Right lung (tissue), 5 donors: ENCODE measurements around the gene NAA20. TPM values are rescaled to one million over a fixed set of nuclear protein-coding genes. Genes with fewer than 3 reads are reported as not detected.

Experiments used
- DNase-seq, 2 donors: peaks; one replicate each; pipeline ENCODE4 v3.0.0-alpha.2; 2013
- polyA plus RNA-seq, 5 donors: library from polyadenylated mRNA; unstranded; fragments of 120-200 nt; gene quantifications; one replicate each; pipeline versions ENCODE4 v1.2.1 to v1.2.3, GENCODE V29; 2013; ENCODE audit warnings: inconsistent platforms in 1 of 5, low replicate concordance in 1 of 5; ENCODE audit not compliant: insufficient read length in 5 of 5, insufficient read depth in 1 of 5

NAA20 gene
- polyA plus RNA-seq, 5 donors: 64.7 to 78.6 (median 67.2) TPM

DNA sequence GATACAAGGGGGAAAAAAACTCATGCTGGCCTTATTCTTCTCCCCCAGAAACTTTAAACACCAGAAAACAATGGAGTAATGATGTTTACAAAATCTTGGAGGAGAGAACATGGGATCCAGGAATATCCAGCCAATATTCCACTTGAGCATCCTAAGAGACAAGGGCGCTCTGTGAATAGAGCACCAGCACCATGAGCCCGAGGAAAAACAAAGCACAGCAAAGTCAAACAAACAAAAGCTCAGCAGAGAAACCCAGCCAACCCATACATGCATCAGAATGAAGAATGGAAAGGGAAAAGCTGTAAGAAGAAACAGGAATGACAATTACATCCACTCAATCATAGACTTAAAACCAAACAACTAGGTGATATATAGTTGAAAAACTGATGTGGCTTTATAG is 4.6 kb upstream of the NAA20 start:
- DNase-seq: no peak

DNA sequence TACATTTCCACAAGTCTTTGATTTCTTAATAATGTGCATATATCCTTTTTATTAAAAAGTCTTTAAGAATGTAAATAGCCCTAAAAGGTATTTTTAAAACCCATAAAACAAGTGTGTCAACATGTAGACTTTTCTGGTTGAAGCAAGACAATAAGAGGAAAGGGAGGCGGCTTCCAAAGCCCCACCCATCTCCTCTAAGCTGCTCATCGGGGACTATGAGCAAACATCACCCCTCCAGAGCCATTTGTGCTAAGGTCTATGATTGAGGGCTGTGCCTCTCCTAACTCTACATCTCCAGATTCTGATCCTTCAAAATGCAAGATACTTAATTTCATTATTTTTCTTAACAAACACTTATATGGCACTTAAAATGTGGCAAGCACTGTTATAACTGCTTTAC is 2.5 kb upstream of the NAA20 start:
- DNase-seq: no peak

DNA sequence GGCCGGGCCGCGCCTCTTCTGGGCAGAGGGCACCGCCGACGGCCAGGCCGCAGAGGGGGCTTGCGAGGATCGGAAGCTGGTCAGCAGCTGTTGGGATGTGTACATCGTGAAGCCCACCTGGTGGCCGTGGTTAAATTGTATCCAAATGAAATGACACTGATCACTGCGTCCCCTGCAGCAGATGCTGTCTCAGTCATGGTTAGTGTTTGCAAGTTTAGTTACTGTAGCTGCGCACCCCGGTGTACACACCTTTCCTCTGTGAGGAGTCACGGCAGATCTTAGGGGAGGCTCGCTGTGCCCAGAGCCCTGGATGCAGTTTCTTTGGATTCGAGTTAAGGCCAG is 653 bp downstream of the NAA20 start:
- DNase-seq: no peak

DNA sequence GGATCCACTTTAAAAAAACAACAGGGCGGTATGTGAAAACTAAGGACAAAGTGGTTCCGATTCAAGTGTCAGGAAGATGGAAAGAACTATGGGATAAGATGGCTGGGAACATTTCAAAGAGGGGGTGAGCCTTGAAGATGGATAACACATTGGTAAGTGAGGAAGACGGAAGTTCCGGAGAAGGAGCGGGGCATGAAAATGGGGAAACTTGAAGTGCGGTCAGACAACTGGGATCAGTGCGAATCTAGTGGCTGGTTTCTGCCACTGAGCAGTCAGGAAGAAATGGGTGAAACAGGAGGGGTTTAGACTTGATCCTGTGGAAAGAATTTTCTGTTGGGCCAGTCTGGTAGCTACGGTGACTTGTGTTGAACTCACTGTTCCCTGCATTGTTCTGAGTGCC is 1.2 kb downstream of the NAA20 start:
- no peak for DNase-seq

DNA sequence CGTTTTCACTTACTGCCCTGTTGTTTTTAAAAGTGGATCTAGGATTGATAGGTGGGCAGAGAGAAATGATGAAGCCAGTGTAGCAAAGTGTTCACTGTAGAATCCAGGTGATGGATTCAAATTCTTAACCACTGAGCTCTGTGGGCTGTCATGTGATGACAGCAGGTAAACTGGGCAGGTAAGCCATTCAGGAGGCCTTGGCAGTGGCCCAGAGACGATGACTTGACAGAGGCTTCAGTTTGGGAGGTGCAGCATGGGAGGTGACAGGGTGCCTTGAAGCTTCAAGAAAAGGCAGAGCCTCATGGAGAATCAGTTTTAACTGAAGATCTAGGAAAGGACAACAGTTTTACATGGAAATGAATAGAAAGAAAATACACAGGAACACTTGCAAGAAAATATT is 2.0 kb downstream of the NAA20 start:
- no peak for DNase-seq

DNA sequence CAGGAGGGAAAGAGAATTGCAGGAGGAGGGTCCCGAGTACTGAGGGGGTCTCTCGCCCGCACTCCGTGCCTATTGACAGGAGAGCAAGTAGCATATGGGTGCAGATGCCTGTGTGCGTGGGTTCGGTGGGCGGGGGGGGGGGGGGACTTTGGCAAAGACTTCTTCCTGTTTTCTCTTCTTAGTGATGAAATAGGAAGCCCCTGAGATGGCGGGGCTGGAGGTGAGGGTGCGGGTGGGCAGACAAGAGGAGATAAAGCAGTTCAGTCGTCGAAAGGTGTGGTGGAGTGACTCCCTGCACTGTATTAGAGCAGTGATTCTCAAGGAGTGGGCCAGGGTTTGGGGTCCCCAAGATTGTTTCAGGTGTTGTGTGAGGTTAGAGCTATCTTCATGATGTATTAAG is 3.7 kb downstream of the NAA20 start:
- DNase-seq: no peak

DNA sequence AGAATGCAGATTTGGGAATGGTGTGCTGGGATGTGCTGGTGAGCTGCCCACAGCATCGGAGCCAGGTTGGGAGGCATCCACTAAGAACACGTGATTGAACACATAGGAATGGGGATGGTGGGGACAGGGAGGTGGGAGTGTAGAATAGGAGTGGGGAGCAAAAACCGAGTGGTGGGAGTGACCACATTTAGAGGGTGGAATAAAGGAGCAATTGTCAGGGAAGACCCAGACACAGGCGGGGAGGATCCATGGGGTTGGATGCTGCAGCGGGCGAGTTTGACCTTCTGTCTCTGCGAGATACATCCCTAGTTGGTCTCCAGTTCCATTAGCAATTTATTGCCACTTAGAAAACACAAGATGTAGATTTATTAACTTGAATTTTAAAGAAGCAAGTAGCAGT is 4.7 kb downstream of the NAA20 start:
- DNase-seq: no peak

DNA sequence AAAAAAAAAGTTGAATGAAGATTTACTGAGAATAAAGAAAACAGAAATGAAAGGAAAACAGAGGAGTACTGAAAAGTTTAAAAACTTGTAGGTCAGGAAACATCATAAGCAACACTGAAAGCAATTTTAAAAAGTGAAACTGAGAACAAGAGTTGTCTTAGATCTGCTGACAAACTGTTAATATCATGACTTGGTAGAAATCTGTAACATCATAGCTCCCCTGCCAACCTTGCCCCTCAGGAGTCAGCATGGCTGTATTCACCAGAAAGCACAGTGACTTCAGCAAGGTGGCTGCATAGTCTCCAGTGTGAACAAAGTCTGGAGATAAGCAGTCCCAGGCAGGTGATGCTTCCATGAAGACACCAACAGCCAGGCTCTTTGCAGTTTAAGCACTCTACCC is 5.3 kb downstream of the NAA20 start:
- no peak for DNase-seq

DNA sequence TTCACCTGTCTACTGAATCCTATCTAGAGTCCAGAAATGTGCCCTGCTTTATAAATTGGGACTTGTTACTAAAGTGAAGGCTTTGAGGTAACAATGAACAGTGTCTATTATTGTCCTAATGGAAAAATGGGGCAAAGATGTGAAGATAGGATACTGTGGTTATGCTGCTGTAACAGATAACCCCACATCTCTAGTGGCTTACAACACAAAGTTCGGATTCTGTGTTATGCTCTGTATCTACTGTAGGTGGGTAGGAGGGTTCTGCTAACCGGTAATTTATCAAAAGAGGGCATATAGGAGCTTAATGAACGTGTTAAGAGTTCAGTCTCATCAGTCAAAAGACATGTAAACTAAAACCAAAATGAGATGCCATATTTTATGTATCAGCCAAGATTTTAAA is 6.2 kb downstream of the NAA20 start:
- no peak for DNase-seq

DNA sequence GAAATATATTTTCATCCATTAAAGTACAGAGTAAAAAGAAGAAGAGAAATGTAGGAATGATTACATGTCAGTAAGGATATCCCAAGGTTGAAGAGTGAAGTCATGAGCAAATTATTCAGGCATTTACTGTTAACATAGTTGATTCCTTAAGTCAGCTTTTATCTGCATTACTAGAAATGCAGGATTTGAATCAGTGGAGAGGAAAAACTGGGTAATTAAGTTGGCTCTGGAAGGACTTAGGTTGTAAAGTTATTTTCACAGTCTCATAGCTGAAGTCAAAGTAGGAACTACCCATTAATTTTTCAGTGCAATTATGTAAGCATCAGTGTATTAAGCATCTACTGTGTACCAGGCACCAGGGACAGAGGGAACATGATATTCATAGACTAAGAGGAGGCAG is 7.8 kb downstream of the NAA20 start:
- DNase-seq: no peak

DNA sequence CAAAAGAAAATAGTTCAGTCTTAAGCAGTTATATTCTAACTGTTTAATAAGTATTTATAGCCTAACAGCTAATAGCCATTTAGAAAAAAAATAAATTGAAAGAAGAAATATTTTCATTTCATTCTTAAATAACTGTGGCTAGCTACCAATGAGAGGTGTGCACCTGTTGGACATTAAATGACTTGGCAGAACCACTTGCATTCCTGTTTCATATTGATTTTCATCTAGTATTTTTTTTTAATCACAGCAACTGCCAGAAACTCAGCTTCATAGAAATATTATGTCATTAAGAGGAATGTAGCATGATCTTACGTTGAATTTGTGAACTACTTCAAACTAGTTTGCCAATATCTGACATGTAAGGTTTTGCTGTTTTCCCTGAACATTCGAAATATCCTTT is 10.1 kb downstream of the NAA20 start:
- DNase-seq: no peak

DNA sequence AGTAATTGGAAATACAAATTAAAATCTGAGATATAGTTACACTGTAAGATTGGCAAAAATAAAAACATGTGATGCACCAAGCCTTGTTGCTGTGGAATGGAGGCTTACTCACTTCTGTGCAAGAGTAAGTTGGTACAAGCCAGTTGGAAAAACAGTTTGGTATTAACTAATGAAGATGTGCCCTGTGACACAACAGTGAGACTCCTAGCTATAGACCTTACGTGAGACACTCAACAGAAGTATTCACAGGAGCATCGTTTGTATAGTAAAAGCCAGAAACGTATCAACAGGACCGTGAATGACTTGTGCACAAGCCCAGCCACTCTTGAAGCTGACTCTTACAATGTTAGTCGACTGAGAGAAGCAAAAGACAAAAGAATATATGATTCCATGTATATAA is 14.6 kb downstream of the NAA20 start:
- DNase-seq: no peak

DNA sequence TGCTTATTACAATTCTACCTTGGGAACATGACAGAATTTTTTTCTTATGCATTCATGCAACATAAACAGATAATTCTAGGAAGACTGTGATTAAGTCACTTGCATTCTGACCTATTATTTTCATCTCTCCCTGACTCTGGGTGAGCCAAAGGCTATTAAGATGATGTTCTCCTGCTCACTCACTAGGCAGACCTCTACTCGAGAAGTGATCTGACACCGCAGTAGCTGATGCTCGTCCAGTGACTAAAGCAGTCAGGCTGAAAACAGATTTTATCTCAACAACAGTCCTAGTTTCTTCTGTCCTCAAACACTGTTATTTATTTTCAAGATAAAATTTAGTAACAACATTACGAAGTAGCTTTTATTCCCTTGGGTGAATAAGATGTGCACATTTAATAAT is 17.3 kb downstream of the NAA20 start:
- DNase-seq: no peak

DNA sequence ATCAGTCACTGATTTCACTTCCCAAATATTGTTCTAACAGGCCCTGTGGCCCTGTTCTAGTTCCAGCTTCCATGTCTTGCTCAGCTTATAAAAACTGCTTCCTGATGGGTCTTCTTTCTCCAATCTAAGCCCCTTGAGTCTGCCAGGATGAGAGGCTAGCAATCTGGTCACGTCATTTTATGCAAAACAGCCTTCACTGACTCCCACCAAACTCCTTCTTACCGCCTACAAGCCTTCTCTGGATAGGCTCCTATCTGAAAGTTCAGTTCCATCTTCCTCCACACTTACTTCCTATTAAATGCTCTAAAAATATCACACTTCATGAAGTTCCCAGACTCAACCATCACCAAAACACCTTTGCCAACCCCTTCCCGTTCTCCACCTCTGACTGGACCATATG is 19.6 kb downstream of the NAA20 start:
- no peak for DNase-seq

DNA sequence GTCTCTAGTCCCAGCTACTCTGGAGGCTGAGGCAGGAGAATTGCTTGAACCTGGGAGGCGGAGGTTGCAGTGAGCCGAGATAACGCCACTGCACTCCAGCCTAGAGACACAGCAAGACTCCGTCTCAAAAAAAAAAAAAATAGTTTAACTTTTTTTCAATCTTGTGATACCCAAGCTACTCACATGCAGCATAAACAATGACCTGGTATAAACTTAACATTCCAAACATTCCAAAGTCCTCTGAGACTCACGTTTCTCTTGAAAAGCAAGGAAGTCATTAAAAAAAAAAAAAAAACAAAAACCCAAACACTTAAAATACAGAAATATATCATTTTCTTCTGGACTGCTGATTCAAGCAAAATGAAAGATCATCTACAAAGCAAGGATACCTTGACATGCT is 20.8 kb downstream of the NAA20 start:
- no peak for DNase-seq

DNA sequence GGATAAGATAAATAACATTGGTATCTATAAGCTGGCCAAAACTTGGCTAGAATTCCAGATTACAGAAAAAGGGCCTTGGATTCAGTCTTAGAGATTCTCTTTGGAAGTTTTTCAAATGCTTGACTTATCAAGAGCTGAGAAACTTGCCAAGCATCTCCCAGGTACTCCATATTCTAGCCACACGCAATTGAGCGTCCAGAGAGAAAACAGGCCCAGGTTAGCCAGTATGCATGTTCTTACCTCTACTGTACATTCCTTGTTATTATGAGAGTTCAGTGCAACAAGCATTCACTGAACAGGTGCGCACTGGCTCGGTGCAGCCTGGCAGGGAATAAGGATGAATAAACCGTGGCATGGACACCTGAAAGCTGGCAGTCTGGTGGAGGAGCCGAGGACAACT is 21.4 kb downstream of the NAA20 start:
- DNase-seq: no peak

DNA sequence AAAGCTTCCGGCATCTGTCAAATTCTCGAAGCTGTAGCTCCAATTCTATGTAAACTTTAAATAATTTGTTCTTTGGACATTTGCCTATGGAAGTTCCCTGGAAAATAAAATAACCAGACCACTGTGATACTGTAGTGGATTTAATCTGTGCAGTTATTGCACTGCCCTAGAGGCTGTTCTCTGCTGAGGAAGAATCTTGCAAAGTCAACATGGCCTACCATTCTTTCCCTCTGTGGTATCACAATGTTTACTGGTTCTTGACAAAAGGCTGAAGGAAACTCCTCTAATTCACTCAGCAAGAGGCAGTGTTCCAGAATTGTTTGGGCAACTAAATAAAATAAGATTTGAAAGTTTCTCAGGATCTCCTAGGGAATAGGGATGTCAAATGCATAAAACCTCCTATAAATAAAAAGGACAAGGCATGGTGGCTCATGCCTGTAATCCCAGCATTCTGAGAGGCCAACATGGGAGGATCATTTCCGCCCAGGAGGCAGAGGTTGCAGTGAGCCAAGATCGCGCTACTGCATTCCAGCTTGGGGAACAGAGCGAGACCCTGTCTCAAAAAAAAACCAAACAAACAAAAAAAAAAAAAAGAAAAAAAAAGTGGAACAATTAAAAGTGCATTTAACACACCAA is 22.7 kb downstream of the NAA20 start:
- no peak for DNase-seq

DNA sequence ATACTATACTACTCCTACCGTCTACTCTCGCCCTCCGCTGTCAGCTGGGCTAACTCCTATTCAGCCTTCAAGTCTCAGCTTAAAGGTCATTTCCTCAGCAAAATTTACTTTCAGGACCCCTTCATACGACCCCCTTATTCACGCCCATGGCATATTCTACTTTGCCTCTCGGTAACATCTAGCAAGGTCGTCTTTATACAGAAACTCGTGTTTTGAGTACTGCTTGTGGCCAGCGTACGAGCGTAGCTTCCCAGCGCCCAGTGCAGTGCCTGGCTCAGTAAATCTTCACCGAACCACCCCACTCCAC is 34.6 kb downstream of the NAA20 start:
- no peak for DNase-seq

DNA sequence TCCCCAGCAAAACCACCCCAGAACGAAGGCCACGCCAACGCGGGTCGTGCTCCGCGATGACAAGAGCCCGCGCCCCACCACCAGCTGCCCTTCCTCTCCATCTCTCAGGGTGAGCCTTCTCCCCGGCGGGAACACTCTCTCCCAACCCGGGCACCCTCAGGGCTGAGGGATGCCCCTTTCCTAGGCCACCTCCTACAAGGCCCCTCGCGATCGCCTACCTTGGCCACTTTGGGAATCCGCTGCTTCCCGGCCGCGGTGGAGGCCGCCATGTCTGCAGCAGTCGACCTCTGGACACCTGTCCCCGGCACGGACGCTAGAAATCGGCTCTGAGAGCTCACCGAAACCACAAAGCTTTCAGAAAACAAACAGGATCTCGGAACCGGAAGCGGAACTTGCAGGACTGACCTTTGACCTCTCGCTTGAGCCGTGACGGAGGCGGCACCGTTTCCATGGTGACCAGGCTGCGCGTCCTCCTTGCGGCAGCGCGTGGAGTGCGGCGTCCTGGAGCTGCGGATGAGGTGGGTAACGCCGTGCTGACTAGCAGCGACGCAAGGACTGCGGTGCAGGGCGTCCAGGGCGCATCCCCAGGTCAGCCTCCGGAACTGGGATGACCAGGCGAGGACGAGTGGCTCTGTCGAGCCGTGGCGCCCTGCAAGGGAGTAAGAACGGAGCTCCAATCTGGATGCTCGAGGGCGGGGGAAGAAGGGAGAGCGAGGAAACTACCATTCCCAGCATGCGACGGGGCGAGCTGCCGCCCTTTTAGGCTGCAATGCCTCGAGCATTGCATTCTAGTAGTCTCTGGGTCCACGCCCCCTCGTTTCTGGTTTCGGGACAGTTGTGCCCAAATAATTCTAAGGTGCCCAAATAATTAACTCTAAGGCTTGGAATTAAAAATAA is 35.2 kb downstream of the NAA20 start, which contains the start of the genes CFAP61 and CRNKL1:
TSS of gene CFAP61 (plus strand) at position 459 of the 897 bp plus-strand sequence. CDS start 4,122 bp downstream, outside the sequence.
TSS of gene CRNKL1 (minus strand) at position 393 of the 897 bp plus-strand sequence. CDS start at position 269, 124 bp downstream.
- peak; percentile 97 to 98 for DNase-seq

DNA sequence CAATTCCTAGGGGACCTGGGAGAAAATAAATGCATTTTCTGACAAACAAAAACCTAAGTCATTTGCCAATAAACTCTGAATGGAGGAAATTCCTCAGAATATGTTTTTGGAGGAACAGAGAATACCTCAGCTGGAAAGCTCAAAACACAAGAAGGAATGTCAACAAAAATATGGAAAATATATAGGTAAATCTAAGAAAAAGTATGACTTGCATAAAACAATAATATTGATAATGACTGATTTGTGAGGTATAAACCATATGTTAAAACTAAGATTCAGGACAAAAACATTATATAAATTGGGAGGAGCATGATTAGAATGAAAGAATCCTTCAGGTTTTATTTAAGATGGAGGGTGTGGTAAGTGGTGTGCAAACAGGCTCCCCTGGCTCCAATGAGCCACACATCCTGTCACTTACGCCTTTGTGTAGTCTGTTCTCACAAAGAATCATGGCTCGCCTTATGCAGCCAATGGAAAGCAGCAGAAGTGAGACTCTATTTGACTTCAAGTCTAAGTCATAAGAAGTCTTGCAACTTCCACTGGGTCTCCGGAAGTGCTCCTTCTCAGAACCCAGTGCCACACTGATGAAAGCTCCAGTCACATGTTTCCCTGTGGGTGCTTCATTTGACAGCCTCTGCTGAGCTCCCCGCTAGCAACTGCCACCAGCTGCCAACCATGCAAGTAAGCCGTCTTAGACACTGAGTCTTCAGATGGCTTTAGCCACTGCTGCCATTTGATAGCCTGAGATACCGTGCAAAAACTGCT is 43.3 kb downstream of the NAA20 start:
- DNase-seq: no peak

DNA sequence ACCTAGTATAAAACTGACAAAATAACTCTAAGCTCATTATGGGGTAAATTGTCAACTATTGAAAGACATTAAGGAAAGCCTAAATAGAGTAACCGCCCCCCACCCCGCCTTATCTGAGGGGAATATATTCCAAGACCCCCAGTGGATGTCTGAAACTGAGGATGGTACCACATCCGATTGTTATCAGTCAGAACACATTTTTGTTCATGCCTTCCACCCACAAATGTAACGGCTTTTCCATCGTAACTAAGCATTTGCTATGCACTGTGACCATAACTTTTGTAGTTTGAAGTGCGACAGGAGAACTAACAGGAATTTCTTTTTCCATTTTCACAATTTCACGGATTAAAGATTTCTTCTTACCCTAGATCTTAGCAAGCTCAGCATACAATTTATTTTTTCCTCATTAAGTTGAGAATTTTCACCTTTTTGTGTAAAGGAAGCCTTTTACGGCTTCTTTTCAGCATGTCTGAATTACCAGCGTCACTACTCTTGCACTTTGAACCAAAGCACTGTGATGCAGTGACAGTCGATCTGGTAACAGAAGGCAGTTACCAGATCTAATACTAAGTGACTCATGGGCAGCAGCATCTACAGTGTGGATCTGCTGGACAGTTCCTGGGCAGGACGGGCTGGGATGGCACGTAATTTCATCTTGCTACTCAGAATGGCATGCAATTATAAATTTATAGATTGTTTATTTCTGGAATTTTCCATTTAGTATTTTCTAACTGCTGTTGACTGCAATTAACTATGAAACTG is 47.0 kb downstream of the NAA20 start:
- DNase-seq: no peak

DNA sequence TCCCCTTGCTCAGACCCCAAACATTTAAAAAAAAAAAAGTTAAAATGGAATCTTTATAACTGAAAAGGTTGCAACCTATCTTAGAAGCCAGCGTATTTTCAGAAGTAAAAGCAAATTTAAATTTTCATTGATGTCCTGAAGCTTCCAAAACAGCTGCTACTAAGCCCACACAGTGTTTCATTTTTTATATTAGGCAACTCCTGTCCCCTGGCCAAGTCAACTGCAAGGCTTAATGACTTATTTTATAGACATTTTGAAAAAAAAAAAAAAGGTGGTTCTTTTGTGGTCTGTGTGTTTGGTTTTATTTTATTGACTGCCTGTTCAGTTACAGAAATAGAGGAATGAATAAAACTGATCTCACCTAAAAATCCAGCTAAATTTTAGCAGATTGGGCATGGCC is 48.2 kb downstream of the NAA20 start:
- DNase-seq: no peak
